Stimulated activated CD4-positive, alpha-beta T cell treated with anti-CD3 and anti-CD28 coated beads, Interleukin-12 subunit alpha, Interleukin-12 subunit beta, amount 100 ng/mL, for 4 hours (primary cell): Measurements from ENCODE around the gene CASP8.
"Not testable (repeated sequence)": the region's sequence is repeated elsewhere in the genome, so short reads cannot be mapped to it uniquely, and the experiment has no call there.

ENCODE experiments used
- DNase-seq: peaks from one replicate; pipeline ENCODE4 v3.0.0-alpha.2; 2020

The CASP8 gene

DNA sequence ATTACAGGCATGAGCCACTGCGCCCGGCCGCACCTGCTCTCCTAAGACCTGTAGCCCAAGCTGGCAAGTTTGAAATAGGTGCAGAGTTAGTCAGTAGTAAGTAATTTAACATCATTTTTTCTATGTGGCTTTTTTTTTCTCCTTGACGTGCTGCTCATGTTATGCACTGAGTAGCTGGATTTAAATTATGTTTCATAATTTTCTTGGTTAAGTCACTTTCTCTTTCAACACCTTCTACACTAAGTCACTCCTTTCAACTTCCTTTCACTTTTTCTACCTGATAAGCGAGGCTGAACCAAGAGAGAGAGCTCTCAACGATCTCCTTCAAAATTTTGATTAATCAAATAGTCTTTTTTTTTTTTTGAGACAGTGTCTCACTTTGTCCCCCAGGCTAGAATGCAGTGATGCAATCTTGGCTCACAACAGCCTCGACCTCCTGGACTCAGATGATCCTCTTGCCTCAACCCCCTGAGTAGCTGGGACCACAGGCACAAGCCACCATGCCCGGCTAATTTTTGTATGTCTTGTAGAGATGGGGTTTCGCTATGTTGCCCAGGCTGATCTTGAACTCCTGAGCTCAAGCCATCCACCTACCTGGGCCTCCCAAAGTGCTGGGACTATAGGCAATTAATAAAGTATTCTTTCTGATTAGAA, 13.1 kb downstream of the CASP8 start:
- no peak for DNase-seq

- no peak for DNase-seq
These were observed 14.7 kb downstream of the CASP8 start for GRCh38 chr2:201275069-201275468.

DNA sequence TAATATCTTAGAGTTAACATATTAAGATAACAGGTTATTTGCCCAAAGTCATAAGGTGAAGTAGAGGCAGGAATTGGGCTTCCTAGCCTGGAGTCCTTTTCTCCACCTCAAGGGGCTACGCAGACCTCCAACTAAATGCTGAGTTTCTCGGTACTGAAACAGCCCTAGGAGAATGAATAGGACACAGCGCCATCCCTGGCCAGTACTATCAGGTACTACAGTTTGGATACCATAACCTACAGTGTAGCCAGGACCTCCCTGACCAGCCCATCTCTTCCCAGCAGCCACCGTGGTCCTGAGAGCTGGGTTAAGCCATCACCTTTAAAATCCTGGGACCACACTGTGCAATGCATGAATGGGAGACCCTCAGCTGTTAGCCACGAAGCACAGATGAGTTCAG, 15.7 kb downstream of the CASP8 start:
- no peak for DNase-seq

DNA sequence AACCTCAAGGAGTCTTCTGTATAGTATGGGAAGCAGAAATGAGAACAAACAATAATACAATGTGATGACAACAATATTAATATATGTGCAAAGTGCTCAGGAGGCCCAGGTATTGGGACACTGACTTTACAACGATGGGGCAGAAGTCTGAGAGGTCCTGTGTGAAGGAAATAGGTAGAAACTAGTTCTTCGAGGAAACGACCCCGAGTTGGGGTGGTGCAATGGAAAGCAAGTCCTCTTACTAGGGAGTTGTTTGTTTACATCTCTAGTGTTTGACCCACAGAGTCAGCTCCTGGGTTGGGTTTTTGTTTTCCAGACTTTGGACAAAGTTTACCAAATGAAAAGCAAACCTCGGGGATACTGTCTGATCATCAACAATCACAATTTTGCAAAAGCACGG, 16.2 kb downstream of the CASP8 start:
- DNase-seq, result no peak

GRCh38 chr2:201279079-201279478, 18.7 kb downstream of the CASP8 start:
- DNase-seq, result no peak

DNA sequence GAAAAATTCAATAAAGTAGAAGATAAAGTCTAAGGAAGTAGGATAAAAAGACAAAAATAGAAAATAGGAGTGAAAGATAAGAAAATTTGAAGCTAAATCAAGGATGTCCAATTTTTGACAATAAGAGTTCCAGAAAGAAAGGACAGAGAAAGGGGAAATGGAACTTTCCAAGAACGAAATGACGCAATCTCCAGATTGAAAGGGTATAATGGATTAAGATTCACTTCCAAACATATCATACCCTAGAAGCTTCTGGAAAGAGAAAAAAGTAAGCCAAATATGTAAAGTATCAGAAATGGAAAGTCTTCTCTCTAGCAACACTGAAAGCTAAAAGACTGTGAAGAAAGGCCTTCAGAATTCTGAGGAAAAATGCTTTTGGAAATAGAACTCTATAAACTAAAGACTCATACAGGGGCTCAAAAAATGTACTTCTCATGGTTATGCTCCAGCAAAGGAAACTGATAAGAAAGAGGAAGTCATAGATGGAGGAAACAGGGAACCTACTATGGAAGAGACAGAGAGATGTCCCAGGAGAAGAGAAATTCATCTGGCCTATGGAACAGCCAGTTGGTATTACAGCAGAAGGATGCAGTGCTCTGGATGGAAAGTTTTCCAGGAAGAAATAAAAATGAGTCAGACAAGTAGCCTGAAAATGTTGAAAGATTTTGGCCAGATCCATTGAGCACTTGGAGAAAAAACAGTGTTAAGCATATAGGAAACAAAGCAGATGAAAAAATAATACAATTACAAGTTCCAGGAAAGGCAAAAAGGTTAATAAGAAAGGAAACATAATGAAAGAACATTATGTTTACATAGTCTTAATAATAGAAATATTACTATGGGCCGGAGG, 20.1 kb downstream of the CASP8 start:
- DNase-seq, result no peak

DNA sequence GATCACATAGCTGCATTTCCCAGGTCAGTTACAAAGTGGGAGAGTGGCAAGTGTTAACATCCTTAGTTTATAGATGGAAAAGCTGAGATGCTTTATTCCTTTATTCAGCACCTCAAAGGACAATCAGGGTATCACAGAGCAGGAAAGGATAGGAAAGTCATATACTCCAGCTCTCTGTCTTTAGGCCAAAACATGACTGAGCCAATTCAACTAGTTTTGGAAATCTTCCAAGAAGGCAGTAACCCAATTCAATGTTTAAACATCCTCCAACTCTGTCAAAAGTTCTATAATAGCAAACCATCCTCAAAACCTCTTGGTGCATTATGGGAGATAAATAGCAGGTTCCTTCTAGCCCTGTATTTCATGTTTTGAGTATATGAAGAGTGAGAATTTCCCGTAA, 25.2 kb downstream of the CASP8 start:
- no peak for DNase-seq

- not testable (repeated sequence) for DNase-seq
These were observed 30.3 kb downstream of the CASP8 start for GRCh38 chr2:201290457-201291148.

DNA sequence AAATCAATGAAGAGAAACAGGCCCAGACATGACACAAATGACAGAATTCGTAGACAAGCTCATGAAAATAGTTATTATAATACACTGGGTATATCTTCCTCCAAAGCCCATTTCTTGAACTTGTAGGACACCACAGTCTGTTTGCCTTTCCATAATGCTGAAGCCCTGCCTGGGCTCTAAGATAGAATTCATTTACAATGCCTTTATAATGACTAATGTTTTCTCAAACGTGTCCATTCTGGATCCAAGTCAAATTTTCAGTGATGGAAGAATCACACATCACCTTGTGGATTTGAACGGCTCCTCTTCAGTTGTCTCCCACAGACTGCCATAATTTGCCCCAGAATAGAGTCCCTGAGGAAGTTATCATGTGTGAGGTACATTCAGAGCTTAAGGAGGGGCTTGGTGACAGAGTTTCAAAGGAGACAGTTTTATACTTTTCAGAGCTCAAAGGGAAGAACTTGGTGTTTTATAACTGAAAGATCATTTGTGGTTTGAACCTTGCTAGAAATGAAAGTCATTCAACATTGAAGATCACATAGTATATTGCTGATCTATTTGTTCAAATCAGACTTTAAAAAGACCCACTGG, 38.2 kb downstream of the CASP8 start:
- no peak for DNase-seq

- not testable (repeated sequence) for DNase-seq
These were observed 39.6 kb downstream of the CASP8 start for GRCh38 chr2:201299929-201300328.

- no peak for DNase-seq
These were observed 47.5 kb downstream of the CASP8 start for GRCh38 chr2:201307876-201308275.

DNA sequence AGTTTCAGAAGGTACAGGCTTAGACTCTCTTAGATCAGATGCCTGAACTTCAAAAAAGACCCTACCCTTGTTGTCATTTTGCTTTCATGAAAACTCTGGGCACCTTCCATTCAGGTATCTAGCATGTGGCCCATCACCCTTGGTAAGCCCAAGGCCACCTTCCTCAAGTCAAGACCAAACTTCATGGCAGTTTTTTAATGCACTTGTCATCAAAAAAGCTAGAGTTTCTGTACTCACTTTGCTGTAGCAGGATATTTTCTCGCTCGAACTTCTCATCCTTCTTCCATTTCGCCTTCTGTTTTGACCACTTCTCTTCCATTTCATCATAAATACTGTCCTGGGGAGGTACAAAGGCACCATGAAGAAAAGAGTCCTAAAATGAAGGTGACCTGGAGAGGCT, 48.6 kb downstream of the CASP8 start:
- DNase-seq, result no peak

DNA sequence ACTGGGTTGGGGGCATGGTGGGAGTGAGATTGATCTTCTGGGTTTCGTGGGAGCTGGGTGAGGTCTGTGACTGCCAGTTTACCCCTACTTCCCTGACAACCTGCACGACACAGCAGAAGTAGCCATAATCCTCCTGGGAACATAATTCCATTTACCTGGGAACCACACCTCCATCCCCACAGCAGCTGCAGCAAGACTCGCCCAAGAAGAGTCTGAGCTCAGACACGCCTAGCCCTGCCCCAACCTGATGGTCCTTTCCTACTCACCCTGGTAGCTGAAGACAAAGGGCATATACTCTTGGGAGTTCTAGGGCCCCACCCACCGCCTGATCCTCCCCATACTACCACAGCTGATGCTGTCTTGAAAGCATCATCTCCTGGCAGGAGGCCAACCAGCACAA, 53.0 kb downstream of the CASP8 start:
- DNase-seq, result no peak

GRCh38 chr2:201319511-201319910, 59.2 kb downstream of the CASP8 start:
- DNase-seq, result no peak

- DNase-seq, result no peak
These were observed 59.9 kb downstream of the CASP8 start for GRCh38 chr2:201320257-201320656.

DNA sequence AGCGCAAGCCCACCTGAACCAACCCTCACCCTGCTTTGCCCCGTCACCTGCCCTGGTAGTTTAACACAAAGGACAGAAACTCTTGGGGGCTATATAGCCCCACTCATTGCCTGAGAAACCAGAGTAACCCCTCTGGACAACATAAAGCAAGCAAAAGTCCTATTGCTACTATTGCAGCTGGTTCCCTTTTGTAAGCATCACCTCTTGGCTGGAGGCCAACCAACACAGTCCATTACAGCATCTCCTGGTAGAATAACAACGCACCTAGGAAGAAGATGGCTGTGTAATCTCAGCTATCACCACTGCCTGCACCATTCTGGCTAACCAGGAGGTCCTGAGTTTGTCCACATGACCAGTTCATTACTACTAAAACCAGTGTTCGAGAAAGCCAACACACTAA, 60.4 kb downstream of the CASP8 start:
- no peak for DNase-seq

GRCh38 chr2:201322772-201323171, 62.4 kb downstream of the CASP8 start:
- no peak for DNase-seq

GRCh38 chr2:201327678-201328077, 67.3 kb downstream of the CASP8 start:
- no peak for DNase-seq

GRCh38 chr2:201329409-201329808, 69.1 kb downstream of the CASP8 start:
- no peak for DNase-seq
